GM18502 (cell line): Measurements from ENCODE around the gene CMTM4.
"Not testable (repeated sequence)": the region's sequence is repeated elsewhere in the genome, so short reads cannot be mapped to it uniquely, and the experiment has no call there.

Experiments
- ATAC-seq: cut with Tn5 transposase; IDR thresholded peaks from one replicate; pipeline ENCODE4 v1.9.1; 2021; ENCODE audit warnings: mild to moderate bottlenecking; ENCODE audit not compliant: unreplicated experiment, poor library complexity

Gene CMTM4

DNA sequence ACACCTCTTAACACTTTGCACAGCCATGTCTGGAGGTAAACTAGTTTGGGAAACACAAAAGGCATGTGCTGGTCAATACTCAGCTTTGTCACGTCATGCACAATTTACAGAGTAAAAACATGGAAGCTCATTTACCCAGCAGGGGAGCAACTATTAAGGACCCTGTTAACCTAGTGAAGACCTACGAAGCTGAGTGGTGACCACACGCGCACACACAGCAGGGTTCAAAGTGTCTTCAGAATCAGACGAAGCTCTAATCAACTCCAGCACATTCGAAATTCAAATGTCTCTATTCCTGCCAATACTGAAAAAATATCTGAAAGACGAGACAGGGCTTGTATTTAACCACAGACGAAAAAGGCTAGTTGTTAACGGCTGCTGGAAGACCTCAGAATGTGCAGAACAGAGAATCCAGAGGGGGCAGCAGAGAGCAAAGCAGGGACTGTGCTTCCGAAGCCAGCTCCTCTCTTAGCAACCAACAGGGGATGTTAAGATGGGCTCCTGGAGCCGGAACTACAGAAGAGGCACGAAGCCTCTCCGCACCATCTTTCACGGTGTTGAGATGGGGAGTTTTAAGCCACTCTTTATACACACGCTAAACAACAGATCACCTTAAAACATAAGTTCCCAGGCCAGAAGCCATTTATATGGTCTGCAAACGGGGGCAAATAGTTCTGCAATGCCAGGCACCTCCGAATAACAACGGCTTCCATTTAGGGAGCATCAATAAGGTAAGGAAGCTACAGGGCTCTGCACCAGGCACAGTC is 45.7 kb downstream of the CMTM4 start:
- peak; percentile 96 for ATAC-seq

DNA sequence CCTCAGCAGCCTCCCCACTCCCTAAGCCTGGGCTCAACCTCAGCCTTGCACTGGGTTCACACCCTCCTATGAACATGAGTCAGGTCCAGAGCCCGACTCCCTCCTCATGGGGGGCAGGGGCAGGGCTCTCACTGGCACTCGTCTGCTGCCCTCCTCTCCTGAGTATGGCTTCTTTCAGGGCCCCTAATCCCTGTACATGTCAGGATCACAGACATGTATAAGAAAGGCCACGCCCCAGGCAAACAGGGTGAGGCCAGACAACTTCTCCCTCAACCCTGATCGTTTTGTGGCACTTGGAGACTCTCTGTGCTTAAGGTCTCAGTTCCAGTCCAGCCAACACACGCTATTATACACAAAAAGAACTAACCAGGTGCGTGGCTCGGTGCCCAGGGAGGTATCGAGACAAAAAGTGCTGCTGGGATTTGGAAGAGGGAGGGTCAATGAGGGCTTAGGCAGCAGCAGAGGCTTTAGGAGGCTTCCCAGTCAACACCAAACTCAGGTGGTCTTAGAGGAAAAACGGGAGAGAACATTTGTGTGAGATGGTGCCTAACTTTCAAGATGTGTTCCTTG is 46.8 kb downstream of the CMTM4 start:
- no peak for ATAC-seq

DNA sequence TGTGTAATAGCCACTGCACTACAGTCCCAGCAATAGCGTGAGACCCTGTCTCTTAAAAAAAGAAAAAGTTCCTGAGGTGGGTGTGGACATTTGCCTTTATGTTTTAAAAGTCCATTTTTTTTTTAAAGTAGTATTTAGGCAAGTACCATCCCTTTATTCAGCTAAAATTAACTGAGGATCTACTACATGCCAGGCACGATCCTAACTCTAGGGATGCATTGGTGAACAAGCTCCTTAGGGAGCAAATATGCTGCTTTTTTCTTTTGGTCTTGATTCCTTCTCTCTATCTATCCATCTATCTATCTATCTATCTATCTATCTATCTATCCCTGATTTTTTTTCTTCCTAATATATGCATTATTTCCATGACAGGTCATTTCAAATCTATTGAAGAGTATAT is 47.4 kb downstream of the CMTM4 start:
- no peak for ATAC-seq

DNA sequence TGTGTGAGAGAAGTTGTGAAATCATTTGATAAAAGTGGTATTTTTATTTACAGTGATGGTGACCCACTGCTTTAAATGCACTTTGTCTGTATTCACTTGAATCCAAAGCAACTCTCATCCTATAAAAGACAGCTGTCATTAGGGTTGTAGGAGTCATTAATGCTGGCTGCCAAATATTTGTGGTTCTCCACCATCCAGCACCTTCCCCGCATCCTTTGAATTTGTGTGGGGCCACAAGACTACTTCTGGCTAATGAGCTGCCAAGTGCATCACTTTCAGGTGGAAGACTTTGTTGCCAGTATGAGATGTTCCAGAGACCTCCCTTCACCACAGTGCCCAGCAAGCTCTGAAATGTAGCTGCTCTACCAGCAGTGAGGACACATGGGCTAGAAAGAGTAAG is 48.7 kb downstream of the CMTM4 start:
- no peak for ATAC-seq

DNA sequence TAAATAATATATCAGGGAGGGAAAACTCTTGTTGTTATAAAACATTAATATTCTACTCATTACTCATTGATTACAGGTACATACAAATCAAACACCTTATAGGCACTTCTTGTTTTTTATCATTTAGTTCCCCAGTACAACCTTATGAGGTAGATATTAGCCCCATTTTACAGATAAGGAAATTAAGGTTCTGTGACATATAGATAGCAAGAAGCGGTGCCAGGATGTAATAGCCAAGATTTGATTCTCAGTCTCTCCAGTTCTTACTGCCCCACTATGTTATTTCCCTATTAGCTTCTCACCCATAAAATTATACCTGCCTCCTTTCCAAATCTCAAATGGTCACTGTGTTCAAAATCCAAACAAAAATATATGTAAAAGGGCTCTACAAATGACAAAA is 55.2 kb downstream of the CMTM4 start:
- no peak for ATAC-seq

DNA sequence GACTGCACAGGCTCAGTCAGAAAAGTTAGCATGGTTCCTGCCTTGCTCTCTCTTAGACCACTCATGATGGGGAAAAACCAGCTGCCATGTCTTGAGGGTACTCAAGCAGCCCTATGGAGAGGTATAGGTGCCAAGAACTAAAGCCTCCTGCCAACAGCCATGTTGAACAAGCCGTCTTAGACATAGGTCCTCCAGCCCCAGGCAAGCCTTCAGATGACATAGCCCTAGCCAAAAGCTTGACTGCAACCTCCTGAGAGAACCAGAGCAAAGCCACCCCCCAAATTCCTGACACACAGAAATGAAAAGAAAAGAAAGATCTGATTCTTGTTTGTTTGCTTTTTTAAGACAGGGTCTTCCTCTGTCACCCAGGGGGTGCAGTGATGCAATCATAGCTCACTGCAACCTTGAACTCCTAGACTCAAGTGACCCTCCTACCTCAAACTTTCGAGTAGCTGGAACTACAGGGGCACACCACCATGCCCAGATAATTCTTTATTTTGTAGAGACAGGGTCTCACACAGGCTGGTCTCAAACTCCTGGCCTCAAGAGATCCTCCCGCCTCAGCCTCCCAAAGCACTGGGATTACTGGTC is 55.7 kb downstream of the CMTM4 start:
- no peak for ATAC-seq

DNA sequence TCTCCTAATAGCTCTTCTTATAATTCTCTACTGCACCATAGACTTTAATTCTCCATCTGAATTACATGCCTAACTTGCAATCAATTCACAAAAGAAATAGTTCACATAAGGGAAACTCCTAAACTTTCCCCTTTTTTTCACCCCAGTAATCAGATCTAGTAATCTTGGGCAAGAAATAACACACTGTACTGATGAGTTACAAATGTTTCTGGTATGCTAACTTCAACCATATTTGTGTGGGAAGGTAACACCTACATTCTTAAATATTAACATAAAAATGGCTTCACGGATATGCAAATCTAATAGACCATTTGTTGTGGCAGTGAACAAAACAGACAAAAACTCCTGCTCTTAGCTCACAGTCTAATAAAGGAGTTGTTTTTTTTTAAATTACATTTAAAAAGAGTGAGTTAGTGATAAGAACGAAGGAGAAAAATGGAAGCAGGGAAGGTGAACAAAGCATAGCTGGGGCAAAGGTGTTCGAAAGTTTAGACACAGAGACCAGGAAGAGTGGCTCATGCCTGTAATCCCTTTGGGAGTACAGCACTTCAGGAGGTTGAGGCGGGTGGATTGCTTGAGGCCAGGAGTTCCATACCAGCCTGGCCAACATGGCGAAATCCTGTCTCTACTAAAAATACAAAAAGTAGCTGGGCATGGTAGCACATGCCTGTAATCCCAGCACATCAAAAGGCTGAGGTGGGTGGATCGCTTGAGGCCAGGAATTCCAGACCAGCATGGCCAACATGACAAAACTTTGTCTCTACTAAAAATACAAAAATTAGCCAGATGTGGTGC is 57.3 kb downstream of the CMTM4 start:
- no peak for ATAC-seq

DNA sequence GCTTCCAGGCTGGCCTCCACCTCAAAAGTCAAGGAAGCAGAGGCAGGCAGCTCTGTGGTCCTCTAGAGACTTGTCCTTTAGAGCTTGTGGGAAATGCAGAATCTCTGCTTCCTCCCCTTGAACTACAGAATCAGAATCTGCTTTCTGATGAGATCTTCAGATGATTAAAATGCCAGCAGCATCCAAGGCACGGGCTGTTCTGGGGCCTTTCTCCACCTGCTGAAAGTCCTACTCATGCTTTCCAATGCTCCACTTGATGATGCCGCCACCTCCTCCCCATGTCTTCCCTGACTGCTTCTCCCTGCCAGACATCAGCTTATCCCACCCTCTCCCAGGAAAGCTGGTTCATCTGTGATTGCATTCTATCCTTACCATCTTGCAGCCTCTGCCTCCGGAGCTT is 58.7 kb downstream of the CMTM4 start:
- ATAC-seq, result no peak

DNA sequence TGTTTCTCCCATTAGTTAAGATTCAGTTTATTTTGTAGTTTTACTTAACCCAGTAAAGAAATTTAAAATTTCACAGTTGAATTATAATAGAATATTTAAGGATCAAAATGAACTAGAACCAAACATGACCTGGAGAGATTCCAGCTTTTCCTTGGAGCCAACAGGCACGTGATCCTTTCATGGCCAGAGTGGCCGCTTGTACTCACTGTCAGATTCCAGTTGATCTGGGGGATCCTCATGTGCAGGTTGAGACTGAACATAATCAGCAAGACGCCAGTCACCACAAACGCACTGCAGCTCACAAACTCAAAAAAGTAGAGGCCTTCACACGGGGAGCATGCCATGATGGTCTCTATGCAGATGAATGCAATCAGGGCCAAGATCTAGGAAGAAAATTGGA is 60.3 kb downstream of the CMTM4 start:
- no peak for ATAC-seq

DNA sequence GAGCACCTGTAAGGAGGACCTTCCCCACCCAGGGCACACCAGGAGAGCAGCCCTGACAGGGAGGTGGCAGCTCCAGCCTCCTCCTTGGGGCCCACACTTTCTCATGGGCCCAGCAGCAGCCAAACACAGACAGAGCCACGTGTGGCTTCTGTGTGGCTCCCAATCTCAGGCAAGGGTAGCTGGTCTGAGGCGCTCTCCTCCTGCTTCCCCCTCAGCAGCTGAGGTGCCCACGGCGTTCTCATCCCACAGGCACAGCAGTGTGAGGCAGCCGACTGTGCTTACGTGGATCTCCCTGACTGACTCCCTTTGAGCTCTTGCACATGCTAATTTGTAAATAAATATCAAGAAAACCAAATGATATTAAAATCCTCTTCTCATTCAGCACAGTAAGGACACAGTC is 61.1 kb downstream of the CMTM4 start:
- no peak for ATAC-seq

DNA sequence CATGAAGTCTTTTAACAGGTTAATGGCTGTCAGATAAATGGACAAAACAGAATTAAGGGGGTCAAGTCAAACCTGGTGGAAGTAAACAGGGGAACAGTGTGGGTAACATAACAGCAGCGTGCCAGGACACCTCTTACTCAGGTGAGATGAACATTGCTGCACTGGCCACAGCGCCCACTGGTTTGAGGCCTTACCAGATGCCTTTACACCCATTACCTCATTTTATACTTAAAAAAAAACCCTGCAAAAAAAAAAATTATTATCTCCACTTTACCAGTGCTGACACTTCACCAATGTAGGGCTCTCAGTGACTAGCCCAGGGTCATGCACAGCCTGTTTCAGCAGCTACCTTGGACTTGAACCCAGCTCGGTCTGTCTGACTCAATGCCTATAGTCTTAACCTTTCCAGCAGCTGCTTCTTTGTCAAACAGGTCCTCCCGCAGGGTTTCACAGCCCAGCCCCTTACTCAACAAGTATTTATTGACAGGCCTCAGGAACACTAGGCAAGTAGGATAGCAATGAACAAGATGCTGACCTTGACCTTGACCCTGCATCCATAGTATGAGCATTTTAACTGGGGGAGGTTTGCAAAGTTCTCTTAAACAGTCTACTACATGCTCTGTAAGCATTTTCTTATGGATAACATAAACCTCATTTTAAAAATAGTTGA is 61.9 kb downstream of the CMTM4 start:
- ATAC-seq, result no peak

DNA sequence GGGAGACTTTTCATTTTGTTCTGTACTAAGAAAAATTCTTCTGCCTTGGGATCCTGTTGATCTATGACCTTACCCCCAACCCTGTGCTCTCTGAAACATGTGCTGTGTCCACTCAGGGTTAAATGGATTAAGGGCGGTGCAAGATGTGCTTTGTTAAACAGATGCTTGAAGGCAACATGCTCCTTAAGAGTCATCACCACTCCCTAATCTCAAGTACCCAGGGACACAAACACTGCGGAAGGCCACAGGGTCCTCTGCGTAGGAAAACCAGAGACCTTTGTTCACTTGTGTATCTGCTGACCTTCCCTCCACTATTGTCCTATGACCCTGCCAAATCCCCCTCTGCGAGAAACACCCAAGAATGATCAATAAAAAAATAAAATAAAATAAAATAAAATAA is 65.0 kb downstream of the CMTM4 start:
- not testable (repeated sequence) for ATAC-seq

DNA sequence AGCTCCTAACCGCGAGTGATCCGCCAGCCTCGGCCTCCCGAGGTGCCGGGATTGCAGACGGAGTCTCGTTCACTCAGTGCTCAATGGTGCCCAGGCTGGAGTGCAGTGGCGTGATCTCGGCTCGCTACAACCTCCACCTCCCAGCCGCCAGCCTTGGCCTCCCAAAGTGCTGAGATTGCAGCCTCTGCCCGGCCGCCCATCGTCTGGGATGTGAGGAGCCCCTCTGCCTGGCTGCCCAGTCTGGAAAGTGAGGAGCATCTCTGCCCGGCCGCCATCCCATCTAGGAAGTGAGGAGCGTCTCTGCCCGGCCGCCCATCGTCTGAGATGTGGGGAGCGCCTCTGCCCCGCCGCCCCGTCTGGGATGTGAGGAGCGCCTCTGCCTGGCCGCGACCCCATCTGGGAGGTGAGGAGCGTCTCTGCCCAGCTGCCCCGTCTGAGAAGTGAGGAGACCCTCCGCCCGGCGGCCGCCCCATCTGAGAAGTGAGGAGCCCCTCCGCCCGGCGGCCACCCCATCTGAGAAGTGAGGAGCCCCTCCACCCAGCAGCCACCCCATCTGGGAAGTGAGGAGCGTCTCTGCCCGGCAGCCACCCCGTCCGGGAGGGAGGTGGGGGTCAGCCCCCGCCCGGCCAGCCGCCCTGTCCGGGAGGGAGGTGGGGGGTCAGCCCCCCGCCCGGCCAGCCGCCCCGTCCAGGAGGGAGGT is 65.8 kb downstream of the CMTM4 start:
- ATAC-seq, result not testable (repeated sequence)

DNA sequence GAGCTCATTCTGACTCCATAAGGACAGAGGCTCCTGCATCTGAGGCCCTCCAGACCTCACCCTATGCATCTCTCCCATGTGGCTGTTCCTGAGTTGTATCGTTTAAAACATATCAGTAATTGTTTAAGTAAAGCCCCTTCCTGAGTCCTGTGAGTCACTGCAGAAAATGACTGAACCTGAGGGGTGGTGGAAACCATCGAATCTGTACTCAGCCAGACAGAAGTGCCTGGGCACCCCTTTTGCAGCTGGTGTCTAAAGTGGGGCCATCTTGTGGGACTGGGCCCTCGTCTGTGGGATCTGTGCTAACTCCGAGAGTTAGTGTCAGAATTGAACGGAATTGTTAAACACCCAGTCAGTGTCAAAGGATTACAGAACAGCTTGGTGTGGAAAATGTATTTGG is 66.7 kb downstream of the CMTM4 start:
- ATAC-seq, result no peak

DNA sequence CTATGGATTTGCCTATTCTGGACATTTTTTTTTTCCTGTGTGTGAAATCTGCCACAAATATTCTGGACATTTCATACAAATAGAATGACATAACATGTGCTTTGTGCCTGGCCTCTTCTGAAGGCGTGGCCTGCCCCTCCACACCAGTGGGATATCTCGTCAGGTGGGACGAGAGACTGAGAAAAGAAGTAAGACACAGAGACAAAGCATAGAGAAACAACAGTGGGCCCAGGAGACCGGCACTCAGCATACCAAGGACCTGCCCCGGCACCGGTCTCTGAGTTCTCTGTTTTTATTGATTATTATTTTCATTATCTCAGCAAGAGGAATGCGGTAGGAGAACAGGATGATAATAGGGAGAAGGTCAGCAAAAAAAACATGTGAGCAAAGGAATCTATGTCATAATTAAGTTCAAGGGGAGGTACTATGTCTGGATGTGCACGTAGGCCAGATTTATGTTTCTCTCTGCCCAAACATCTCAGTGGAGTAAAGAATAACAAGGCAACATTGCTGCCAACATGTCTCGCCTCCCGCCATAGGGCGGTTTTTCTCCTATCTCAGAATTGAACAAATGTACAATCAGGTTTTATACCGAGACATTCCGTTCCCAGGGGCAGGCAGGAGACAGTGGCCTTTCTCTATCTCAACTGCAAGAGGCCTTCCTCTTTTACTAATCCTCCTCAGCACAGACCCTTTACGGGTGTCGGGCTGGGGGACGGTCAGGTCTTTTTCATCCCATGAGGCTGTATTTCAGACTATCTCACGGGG is 68.7 kb downstream of the CMTM4 start:
- ATAC-seq, result not testable (repeated sequence)

DNA sequence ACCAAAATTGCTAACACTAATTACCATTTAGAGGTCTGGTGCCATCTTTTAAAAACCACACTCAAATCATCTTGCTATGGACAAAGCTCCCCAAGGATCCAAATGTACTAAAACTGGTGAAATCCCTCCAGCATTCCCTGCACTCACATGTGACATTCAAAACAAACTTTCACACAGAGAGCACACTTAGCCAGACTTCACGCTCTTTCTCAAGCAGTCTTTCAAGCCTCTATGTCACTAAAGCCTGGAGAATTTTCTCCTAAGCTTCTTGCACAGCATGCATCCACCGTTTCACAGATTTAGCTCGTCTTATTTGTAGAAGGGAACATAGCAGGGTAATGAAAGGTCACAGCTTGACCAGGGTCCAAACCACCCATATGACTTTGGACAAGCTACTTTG is 72.8 kb downstream of the CMTM4 start:
- ATAC-seq, result no peak

DNA sequence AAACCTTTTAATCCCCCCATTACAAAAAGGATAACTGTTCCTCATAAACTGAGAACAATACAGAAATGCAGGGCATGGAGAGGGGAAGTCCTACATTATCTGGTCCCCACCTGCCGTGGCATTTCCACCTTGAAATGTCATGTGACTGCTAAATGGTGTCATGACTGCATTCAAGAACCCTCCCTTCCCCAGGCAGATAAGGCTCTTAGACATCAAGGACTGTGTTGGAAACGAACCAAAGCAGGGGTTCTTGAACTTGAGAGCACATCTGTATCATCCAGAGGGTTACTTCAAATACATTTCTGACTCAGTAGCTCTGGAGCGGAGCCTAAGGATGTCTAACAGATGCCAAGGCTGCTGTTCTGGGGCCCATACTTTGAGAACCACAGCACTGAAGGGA is 73.7 kb downstream of the CMTM4 start:
- ATAC-seq, result no peak

DNA sequence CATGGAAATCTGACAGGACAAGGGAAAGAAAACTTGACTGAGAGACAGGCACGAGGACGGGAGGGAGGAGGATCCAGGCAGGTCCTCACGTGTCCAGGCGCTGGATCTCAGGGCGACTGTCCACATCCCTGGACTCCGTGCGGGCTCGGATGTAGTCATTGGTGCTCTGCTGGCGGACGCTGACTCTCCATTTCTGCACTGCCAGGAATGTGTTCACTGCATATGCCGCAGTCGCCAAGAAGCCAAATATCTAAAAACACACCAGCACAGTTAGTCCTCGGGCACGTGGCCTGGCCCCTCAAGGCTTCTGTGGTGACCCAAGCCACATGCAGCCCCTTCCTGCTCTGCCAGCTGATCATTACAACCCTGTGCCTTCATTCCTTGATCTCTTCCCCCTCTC is 74.6 kb downstream of the CMTM4 start:
- ATAC-seq, result no peak

DNA sequence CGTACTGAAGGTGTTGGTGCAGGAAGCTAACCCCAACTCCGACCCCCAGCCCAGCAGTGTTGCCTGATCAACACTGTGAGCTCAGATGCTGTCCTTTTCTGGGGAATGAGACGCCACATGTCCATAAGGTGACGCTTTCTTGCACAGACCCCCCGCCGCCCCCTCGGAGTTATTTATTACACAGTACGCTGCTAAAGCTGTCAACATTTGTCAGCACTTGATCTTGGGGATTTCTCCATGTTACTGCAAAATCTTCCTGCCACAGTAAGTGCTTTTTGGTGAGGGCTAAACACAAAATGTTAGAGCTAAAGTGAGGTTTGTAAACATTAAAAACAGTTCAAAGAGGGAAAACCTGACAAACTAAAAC is 76.1 kb downstream of the CMTM4 start:
- ATAC-seq, result no peak
